ENCODE measurements around the gene DNAAF1. TPM values are rescaled to one million over a fixed set of nuclear protein-coding genes. Genes with fewer than 3 reads are reported as not detected.

Gene DNAAF1
- total RNA-seq, 6 experiments from 2014 or later: not detected

GRCh38 chr16:84155771-84156170 is 10.7 kb downstream of the DNAAF1 start:
- peaks cover 26% of the 10 kb centered on the region for H3K4me1 Mint-ChIP-seq (ENCODE audit: low read depth)
- H3K36me3 Mint-ChIP-seq (ENCODE audit: low read depth): no peaks in the 10 kb centered on the region
- TF ChIP-seq, protein P1, sequence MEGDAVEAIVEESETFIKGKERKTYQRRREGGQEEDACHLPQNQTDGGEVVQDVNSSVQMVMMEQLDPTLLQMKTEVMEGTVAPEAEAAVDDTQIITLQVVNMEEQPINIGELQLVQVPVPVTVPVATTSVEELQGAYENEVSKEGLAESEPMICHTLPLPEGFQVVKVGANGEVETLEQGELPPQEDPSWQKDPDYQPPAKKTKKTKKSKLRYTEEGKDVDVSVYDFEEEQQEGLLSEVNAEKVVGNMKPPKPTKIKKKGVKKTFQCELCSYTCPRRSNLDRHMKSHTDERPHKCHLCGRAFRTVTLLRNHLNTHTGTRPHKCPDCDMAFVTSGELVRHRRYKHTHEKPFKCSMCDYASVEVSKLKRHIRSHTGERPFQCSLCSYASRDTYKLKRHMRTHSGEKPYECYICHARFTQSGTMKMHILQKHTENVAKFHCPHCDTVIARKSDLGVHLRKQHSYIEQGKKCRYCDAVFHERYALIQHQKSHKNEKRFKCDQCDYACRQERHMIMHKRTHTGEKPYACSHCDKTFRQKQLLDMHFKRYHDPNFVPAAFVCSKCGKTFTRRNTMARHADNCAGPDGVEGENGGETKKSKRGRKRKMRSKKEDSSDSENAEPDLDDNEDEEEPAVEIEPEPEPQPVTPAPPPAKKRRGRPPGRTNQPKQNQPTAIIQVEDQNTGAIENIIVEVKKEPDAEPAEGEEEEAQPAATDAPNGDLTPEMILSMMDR (IDR thresholded peaks at IDR 0.05): no peak
- no peak overlapping the region for H3K27ac Mint-ChIP-seq
- no peak for DNase-seq
- no peak overlapping the region for H3K4me3 Mint-ChIP-seq
- H3K27me3 Mint-ChIP-seq (ENCODE audit: insufficient read depth): peaks cover 22% of the 10 kb centered on the region
- H3K9me3 Mint-ChIP-seq: no peaks in the 10 kb centered on the region

GRCh38 chr16:84156342-84156784 is 11.3 kb downstream of the DNAAF1 start:
- no peak overlapping the region for H3K27ac Mint-ChIP-seq
- H3K4me1 Mint-ChIP-seq (ENCODE audit: low read depth): peaks cover 26% of the 10 kb centered on the region
- no peak overlapping the region for H3K4me3 Mint-ChIP-seq
- no peaks in the 10 kb centered on the region for H3K9me3 Mint-ChIP-seq
- no peaks in the 10 kb centered on the region for H3K36me3 Mint-ChIP-seq (ENCODE audit: low read depth)
- TF ChIP-seq, protein P1 (IDR thresholded peaks at IDR 0.05): peak; percentile 39; the same call in 1 of the 2 replicates
- peak; percentile 10 for DNase-seq
- peaks cover 20% of the 10 kb centered on the region for H3K27me3 Mint-ChIP-seq (ENCODE audit: insufficient read depth)

- Mint-ChIP-seq H3K4me1 (ENCODE audit: low read depth) (peaks cover 32% of the 10 kb centered on the region), H3K4me3 (no peak overlapping the region), H3K9me3 (no peaks in the 10 kb centered on the region), H3K36me3 (ENCODE audit: low read depth) (no peaks in the 10 kb centered on the region), H3K27ac (no peak overlapping the region), H3K27me3 (ENCODE audit: insufficient read depth) (peaks cover 27% of the 10 kb centered on the region)
- DNase-seq: no peak
- TF ChIP-seq, protein P1 (IDR thresholded peaks at IDR 0.05): no peak
Observed at GRCh38 chr16:84159007-84159406, 13.9 kb downstream of the DNAAF1 start.

- Mint-ChIP-seq H3K27ac (no peak overlapping the region), H3K4me1 (ENCODE audit: low read depth) (peaks cover 32% of the 10 kb centered on the region), H3K27me3 (ENCODE audit: insufficient read depth) (peaks cover 30% of the 10 kb centered on the region), H3K9me3 (no peaks in the 10 kb centered on the region), H3K4me3 (no peak overlapping the region), H3K36me3 (ENCODE audit: low read depth) (no peaks in the 10 kb centered on the region)
- DNase-seq: no peak
- TF ChIP-seq, protein P1 (IDR thresholded peaks at IDR 0.05): no peak
Observed at GRCh38 chr16:84159800-84160199, 14.7 kb downstream of the DNAAF1 start.

GRCh38 chr16:84161037-84161436 is 15.9 kb downstream of the DNAAF1 start:
- TF ChIP-seq, protein P1 (IDR thresholded peaks at IDR 0.05): no peak
- DNase-seq: no peak
- peaks cover 30% of the 10 kb centered on the region for H3K27me3 Mint-ChIP-seq (ENCODE audit: insufficient read depth)
- no peaks in the 10 kb centered on the region for H3K36me3 Mint-ChIP-seq (ENCODE audit: low read depth)
- no peak overlapping the region for H3K4me3 Mint-ChIP-seq
- no peaks in the 10 kb centered on the region for H3K9me3 Mint-ChIP-seq
- no peak overlapping the region for H3K27ac Mint-ChIP-seq
- H3K4me1 Mint-ChIP-seq (ENCODE audit: low read depth): peaks cover 32% of the 10 kb centered on the region

GRCh38 chr16:84161801-84162200 is 16.7 kb downstream of the DNAAF1 start:
- no peak overlapping the region for H3K27ac Mint-ChIP-seq
- no peaks in the 10 kb centered on the region for H3K9me3 Mint-ChIP-seq
- TF ChIP-seq, protein P1 (IDR thresholded peaks at IDR 0.05): no peak
- DNase-seq: no peak
- H3K4me1 Mint-ChIP-seq (ENCODE audit: low read depth): peaks cover 26% of the 10 kb centered on the region
- no peak overlapping the region for H3K4me3 Mint-ChIP-seq
- no peaks in the 10 kb centered on the region for H3K36me3 Mint-ChIP-seq (ENCODE audit: low read depth)
- H3K27me3 Mint-ChIP-seq (ENCODE audit: insufficient read depth): peaks cover 36% of the 10 kb centered on the region
